Prostate gland (tissue), 2 donors: Measurements from ENCODE around the gene PDXK. TPM values are rescaled to one million over a fixed set of nuclear protein-coding genes. Genes with fewer than 3 reads are reported as not detected.

ENCODE experiments used
- DNase-seq: peaks from one replicate; pipeline ENCODE4 v3.0.0-alpha.2; 2019; ENCODE audit warnings: low spot score
- H3K27ac ChIP-seq, 2 donors: fragments of 200-600 bp; sonication (generic); 2 replicates each; pipeline ENCODE4 v1.5.1; 2017 to 2019
- H3K27me3 ChIP-seq: fragments of 200-600 bp; sonication (generic); replicated peaks from 2 replicates; pipeline ENCODE4 v1.5.1; 2019; ENCODE audit not compliant: insufficient read depth
- H3K36me3 ChIP-seq, 2 donors: fragments of 200-600 bp; sonication (generic); 1 replicate in 1 of 2; 2 replicates in 1 of 2; pipeline versions ENCODE4 v1.5.1 to v1.8.1; 2017 to 2019
- H3K4me1 ChIP-seq: fragments of 200-600 bp; sonication (generic); replicated peaks from 2 replicates; pipeline ENCODE4 v1.5.1; 2019
- H3K4me3 ChIP-seq, 2 donors: fragments of 200-600 bp; sonication (generic); 2 replicates each; pipeline ENCODE4 v1.5.1; 2017 to 2019
- H3K9me3 ChIP-seq: fragments of 200-600 bp; sonication (generic); 2 replicates; pipeline ENCODE4 v1.5.1; 2017
- CTCF ChIP-seq, 4 experiments: fragments of 200-600 bp in 2 of 4; fragments of 450-650 bp in 2 of 4; sonication (generic) in 2 of 4; IDR thresholded peaks; 1 replicate in 3 of 4; 2 replicates in 1 of 4; pipeline ENCODE4 v1.5.1; 2016 to 2019; ENCODE audit warnings: antibody characterized with exemption in 4 of 4, mild to moderate bottlenecking in 2 of 4, moderate library complexity in 2 of 4
- POLR2A ChIP-seq: fragments of 450-650 bp; IDR thresholded peaks from one replicate; pipeline ENCODE4 v1.6.1; 2016; ENCODE audit warnings: antibody characterized with exemption, mild to moderate bottlenecking
- POLR2AphosphoS5 ChIP-seq: sonication (generic); formaldehyde crosslinking; IDR thresholded peaks from one replicate; pipeline ENCODE4 v1.6.1; 2017; ENCODE audit warnings: antibody characterized with exemption
- WGBS: methylation state at CpG from one replicate; pipeline ENCODE4 v1.1.5; 2018; 5-methylcytosine and 5-hydroxymethylcytosine counted together
- intact Hi-C: fragments of 100-400 bp; cut with DNase I; formaldehyde crosslinking; loops from one replicate; pipeline ENCODE4 v1.14.2; 2022
- total RNA-seq, 2 donors: library from RNA; depleted of rRNA; stranded (reverse); fragments of >200 nt; gene quantifications; one replicate each; pipeline ENCODE4 v1.1.0, GENCODE V29; 2016

The PDXK gene
- total RNA-seq, 2 donors from 2014 or later = 61.4 to 161 TPM

DNA sequence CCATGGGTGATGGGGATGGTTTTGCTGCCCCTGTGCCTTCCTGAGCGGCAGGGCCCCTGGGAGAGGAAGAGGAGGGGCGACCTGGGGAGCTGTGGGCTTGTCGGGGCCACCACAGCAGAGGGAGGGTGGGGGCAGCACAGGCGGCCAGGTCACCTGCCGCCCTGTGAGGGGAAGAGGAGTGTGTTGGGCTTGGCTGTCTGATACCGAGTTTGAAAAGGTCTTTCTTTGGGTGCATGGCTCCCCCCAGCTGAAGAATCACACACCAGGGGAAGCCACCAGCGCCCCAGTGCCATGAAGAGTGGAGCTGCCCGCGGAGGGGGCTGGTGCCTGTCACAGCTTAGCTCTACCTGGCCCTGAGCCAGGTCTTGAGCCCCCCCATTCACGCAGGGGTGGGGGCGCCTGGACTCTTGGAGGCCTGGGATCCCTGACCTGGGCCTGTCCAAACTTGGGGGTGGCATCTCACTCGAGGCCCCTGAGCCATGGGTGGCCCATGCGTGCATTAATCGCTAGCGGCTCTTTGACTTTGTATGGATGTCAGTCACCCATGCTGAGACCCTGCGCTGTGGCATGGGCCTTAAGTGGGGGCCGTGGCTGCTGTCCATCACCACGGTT, 30.8 kb downstream of the PDXK start:
- H3K9me3 ChIP-seq = no peaks in the 10 kb centered on the region
- intact Hi-C loops = no loop called here
- H3K27me3 ChIP-seq = no peaks in the 10 kb centered on the region
- no peak overlapping the region for H3K27ac ChIP-seq
- H3K4me1 ChIP-seq = no peaks in the 10 kb centered on the region
- H3K4me3 ChIP-seq = no peak overlapping the region
- H3K36me3 ChIP-seq = peaks cover 0 to 9% of the 10 kb centered on the region in 2 donors
- WGBS = 77% methylated on average over 17 of the region's 18 CpGs
- no peak for TF ChIP-seq POLR2A
- no peak for TF ChIP-seq POLR2AphosphoS5
- no peak for TF ChIP-seq CTCF (IDR thresholded peaks at IDR 0.05)
- no peak for DNase-seq

DNA sequence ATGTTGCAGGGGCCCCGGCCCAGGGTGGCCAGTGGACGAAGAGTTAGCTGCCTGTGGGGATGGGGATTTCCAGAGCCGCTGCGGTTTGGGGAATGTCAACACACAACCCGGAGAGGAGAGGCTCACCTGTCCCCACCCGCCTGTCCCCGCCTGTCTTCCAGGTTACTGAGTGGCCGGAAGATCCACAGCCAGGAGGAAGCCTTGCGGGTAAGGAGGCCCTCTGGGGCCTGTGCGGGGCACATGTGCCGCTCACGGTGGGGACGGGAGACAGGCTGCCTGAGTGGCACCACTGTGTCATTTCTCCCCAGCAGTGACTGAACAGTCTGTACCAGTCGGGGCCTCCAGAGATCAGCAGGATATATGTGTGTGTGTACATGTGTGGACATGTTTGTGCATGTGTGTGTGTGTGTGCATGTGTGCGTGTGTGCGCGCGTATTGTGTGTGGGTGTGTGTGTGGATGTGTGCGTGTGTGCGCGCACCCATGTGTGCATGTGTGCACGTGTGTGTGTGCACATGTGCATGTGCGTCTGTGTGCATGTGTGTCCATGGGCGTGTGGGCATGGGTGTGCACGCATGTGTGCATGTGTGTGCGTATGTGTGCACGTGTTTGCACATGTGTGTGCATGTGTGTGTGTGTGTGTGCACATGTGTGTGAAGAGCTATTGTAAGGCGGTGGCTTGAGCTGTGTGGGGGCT, 31.6 kb downstream of the PDXK start:
- Histone ChIP-seq H3K4me3 (no peak overlapping the region), H3K4me1 (no peaks in the 10 kb centered on the region), H3K27ac (no peak overlapping the region), H3K9me3 (no peaks in the 10 kb centered on the region), H3K36me3 (peaks cover 0 to 6% of the 10 kb centered on the region in 2 donors), H3K27me3 (no peaks in the 10 kb centered on the region)
- WGBS = 68% methylated on average over 28 of the region's 28 CpGs
- intact Hi-C loops = no loop called here
- no peak for DNase-seq
- no peak for TF ChIP-seq POLR2A
- no peak for TF ChIP-seq CTCF (IDR thresholded peaks at IDR 0.05)
- TF ChIP-seq POLR2AphosphoS5 = no peak

GRCh38 chr21:43751955-43752591, 33.1 kb downstream of the PDXK start:
- intact Hi-C loops = no loop called here
- Histone ChIP-seq H3K36me3 (peaks cover 5 to 6% of the 10 kb centered on the region in 2 donors), H3K4me1 (peaks cover 9% of the 10 kb centered on the region), H3K27me3 (no peaks in the 10 kb centered on the region), H3K27ac (no peak overlapping the region), H3K4me3 (no peak overlapping the region), H3K9me3 (no peaks in the 10 kb centered on the region)
- no peak for TF ChIP-seq POLR2A
- no peak for TF ChIP-seq CTCF (IDR thresholded peaks at IDR 0.05)
- no peak for TF ChIP-seq POLR2AphosphoS5
- DNase-seq = no peak
- WGBS = 94% methylated on average over 31 of the region's 31 CpGs

- Histone ChIP-seq H3K4me3 (no peak overlapping the region), H3K27me3 (no peaks in the 10 kb centered on the region), H3K36me3 (peaks cover 5 to 6% of the 10 kb centered on the region in 2 donors), H3K9me3 (no peaks in the 10 kb centered on the region), H3K4me1 (peaks cover 17% of the 10 kb centered on the region), H3K27ac (no peak overlapping the region)
- 87% methylated on average over 26 of the region's 28 CpGs for WGBS
- intact Hi-C loops = no loop called here
- DNase-seq = no peak
- TF ChIP-seq POLR2AphosphoS5 (no peak), POLR2A (no peak), CTCF (IDR thresholded peaks at IDR 0.05) (no peak)
Measured at GRCh38 chr21:43752758-43753438, 34.0 kb downstream of the PDXK start.
